T-helper 2 cell treated with Interferon-gamma antibody and Interleukin-4, amounts not matched to agents 100 ng/mL and 5 ng/mL, for 36 hours (primary cell): ENCODE measurements around the gene PPP1R15B. TPM values are rescaled to one million over a fixed set of nuclear protein-coding genes. Genes with fewer than 3 reads are reported as not detected.

Experiments
- intact Hi-C: fragments of 100-400 bp; cut with micrococcal nuclease; formaldehyde crosslinking; loops from one replicate; pipeline ENCODE4 v1.15.1; 2023
- total RNA-seq: library from RNA; stranded (reverse); gene quantifications from 2 replicates; pipeline ENCODE4 v1.2.3, GENCODE V29; 2022

PPP1R15B gene
- total RNA-seq, 1 donor from 2014 or later = 62.9 TPM

GRCh38 chr1:204421441-204421840, 9.8 kb upstream of the PPP1R15B start:
- intact Hi-C loops = no loop called here

- intact Hi-C loops = no loop called here
These were observed 8.7 kb upstream of the PPP1R15B start for GRCh38 chr1:204420039-204421004.

GRCh38 chr1:204419064-204419403, 7.4 kb upstream of the PPP1R15B start:
- intact Hi-C loops = loop anchor here (10.0 kb wide), 1 partner anchor 866 kb away; no protein-coding TSS in a partner anchor

DNA sequence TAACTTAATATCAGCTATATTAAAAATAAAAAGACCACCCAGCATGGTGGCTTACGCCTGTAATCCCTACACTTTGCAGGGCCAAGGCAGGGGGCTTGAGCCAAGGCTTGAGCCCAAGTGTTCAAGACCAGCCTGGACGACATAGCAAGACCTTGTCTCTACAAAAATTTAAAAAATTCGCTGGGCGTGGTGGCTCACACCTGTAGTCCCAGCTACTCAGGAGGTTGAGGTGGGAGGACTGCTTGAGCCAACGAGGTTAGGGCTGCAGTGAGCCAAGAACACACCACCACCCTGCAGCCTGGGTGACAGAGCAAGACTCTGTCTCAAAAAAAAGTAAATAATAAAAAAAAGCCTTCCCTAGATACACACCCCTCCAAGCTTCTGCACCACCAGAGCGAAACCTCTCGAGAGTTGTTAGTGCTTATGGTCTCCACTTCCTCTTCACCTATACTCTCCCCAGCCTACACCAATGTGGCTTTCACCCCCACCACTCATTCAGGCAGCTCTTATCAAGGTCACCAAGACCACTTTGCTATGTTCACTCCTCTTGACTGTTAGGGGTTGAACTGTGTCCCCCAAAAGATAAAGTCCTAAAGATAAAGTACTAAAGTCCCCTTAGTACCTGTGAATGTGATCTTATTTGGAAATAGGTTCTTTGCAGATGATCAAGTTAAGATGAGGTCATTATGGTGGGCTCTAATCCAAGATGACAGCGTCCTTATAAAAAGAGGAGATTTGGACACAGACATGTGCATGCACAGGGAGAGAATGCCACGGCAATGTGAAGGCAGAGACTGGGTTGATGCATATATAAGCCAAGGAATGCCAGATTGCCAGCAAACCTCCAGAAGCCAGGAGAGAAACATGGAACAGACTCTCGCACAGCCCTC, 6.8 kb upstream of the PPP1R15B start:
- intact Hi-C loops = loop anchor here (10.0 kb wide), 1 partner anchor 866 kb away; no protein-coding TSS in a partner anchor

DNA sequence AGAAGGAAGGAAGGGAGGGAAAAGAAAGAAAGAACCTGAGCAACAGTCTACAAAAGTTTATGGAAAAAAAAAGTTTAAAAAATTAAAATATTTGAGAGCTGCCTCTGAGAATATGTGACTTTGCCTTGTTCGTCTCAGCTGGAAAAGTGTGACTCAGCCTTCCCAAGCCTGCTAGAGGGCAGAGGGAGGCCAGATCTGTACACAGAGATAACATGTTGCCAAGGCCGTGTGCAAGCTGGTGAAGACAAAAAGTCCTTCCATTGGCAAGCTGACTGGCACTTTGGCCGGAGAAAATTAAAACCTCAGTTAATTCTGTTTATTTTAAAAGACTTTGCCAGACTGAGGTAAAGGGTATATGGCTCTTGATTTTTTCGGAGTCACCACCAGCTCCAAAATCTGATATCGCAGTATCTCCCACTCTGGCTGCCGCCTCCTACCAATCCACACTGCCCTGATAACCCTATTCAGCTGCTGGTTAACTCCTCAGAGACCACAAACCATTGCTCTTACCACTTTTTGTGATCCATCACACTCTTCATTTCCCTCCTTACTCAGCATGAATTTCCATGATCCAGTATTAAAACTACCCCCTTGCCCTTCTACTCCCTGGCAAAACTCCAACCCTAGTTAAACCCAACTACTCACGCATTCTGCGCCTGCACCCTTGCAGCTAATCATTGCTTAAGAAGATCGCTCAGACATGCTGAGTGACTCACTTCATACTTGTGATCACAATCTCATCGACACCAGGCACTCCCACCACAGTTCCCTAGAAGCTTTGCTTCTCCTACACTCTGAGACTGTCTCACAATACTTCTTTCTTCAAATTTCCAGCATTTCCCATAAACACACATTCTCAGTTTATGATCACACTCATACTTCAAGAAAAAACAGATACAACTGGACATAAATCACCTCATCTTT, 5.7 kb upstream of the PPP1R15B start:
- intact Hi-C loops = loop anchor here (10.0 kb wide), 1 partner anchor 867 kb away; no protein-coding TSS in a partner anchor

GRCh38 chr1:204416589-204417073, 5.0 kb upstream of the PPP1R15B start:
- intact Hi-C loops = loop anchor here (10.0 kb wide), 1 partner anchor 868 kb away; no protein-coding TSS in a partner anchor

GRCh38 chr1:204415351-204415750, 3.7 kb upstream of the PPP1R15B start:
- intact Hi-C loops = loop anchor here (10.0 kb wide), 1 partner anchor 869 kb away; no protein-coding TSS in a partner anchor

DNA sequence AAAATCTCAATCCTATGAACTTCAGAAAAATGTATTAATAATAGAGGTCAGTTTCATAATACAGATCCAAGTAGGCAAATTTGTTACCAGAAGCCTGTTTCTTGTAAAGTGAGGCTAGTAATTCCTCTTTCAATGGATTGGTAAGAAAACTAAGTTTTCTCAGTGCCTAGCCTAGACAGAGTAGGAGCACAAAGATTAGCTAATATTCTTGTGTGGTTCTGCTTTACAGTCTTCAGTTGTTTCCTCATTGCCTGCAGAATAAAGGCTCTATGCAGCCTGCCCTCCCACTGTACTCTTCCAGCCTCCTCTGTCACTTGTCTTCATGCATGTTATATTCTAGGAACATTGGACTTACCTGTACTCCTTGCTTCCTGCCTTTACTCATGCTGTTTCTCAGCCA, 2.4 kb upstream of the PPP1R15B start:
- intact Hi-C loops = loop anchor here (5.0 to 10.0 kb wide), 5 partner anchors 552 to 1457 kb away; partner anchors contain the start of genes ADIPOR1, RBBP5, SNRPE and ZBED6

DNA sequence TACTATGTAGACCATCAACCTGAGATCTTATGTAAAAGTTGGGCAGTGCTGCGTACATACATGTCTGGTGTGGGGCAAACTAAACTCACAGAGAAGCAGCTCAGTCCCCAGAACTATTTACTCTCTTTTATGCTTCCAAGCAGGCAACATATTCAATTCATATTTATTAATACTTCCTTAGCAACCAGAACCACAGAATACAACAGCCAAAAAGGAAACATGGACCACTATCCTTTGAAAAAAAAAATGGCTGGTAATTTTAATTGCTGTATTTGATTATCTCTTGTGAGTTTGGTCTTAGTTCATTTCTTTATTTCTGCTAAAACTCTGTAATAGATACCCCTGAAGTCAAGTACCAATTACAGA, 1.5 kb upstream of the PPP1R15B start:
- intact Hi-C loops = loop anchor here (5.0 to 10.0 kb wide), 5 partner anchors 551 to 1456 kb away; partner anchors contain the start of genes ADIPOR1, RBBP5, SNRPE and ZBED6

GRCh38 chr1:204410688-204411450, 748 bp downstream of the PPP1R15B start:
- intact Hi-C loops = loop anchor here (1.0 to 10.0 kb wide), 8 partner anchors 84 to 1454 kb away; partner anchors contain the start of genes ADIPOR1, MDM4, RBBP5 and SNRPE

- intact Hi-C loops = loop anchor here (1.0 to 10.0 kb wide), 6 partner anchors 12 to 1453 kb away; partner anchors contain the start of genes ADIPOR1, RBBP5, SNRPE and ZBED6
These were observed 1.6 kb downstream of the PPP1R15B start for GRCh38 chr1:204409836-204410687.

- intact Hi-C loops = loop anchor here (1.0 kb wide), 1 partner anchor 11 kb away; no protein-coding TSS in a partner anchor
These were observed 2.5 kb downstream of the PPP1R15B start for GRCh38 chr1:204409123-204409522.

GRCh38 chr1:204408602-204409001, 3.0 kb downstream of the PPP1R15B start:
- intact Hi-C loops = loop anchor here (1.0 kb wide), 1 partner anchor 10 kb away; no protein-coding TSS in a partner anchor

- intact Hi-C loops = no loop called here
These were observed 3.5 kb downstream of the PPP1R15B start for GRCh38 chr1:204408074-204408507.

GRCh38 chr1:204407295-204407971, 4.2 kb downstream of the PPP1R15B start:
- intact Hi-C loops = no loop called here

GRCh38 chr1:204406621-204407020, 5.0 kb downstream of the PPP1R15B start:
- intact Hi-C loops = no loop called here

DNA sequence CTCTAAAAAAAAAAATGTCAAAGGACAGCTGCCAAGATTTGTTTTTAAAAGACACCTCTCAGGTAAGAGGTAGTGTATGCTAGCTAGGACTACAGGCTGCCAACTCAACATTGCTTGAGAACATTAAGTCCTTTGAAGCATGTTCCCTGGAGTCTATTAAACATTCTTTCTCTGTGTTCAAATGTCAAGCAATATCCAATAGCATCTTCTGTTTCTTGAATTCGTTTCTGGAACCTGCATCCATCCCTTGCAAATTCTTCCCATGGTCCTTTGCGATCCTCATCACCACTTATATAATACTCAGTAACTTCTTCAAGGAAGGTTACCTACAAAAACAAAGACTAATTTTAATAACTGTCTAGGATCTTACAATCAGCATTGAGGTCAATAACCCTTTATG, 5.6 kb downstream of the PPP1R15B start:
- intact Hi-C loops = no loop called here
